MCF 10A (cell line): Measurements from ENCODE around the gene LRRC63. TPM values are rescaled to one million over a fixed set of nuclear protein-coding genes. Genes with fewer than 3 reads are reported as not detected.

Source experiments
- BruUV-seq: library from RNA; stranded (reverse); fragments of 400-500 nt; replicated peaks from 2 replicates; lab custom pipeline; 2021; lab: Mats Ljungman, UMichigan
- CTCF ChIA-PET: fragments of 300-600 bp; sonication (Branson Sonifier 250); formaldehyde crosslinking; extraction: SDS; loops from one replicate; lab custom pipeline; 2021; ENCODE audit warnings: antibody characterized with exemption, inconsistent platforms; lab: Yijun Ruan, JAX
- POLR2A ChIA-PET: fragments of 300-600, 350-650 bp; sonication (Branson Sonifier 250); formaldehyde crosslinking; extraction: SDS; loops from one replicate; lab custom pipeline; 2020; ENCODE audit warnings: antibody characterized with exemption, inconsistent platforms; lab: Yijun Ruan, JAX
- DNase-seq: peaks from one replicate; pipeline ENCODE4 v3.0.0-alpha.2; 2018; ENCODE audit not compliant: unreplicated experiment
- H3K27ac Mint-ChIP-seq: one replicate; pipeline ENCODE4 v1.8.0; 2022; ENCODE audit warnings: mild to moderate bottlenecking, low read depth, mixed read lengths; ENCODE audit not compliant: unreplicated experiment
- H3K27me3 Mint-ChIP-seq: one replicate; pipeline ENCODE4 v1.8.0; 2022; ENCODE audit warnings: mixed read lengths; ENCODE audit not compliant: insufficient read depth, unreplicated experiment
- H3K36me3 Mint-ChIP-seq: one replicate; pipeline ENCODE4 v1.8.0; 2022; ENCODE audit warnings: mild to moderate bottlenecking, moderate library complexity, mixed read lengths; ENCODE audit not compliant: insufficient read depth, unreplicated experiment
- H3K4me1 Mint-ChIP-seq: one replicate; pipeline ENCODE4 v1.8.0; 2022; ENCODE audit warnings: mixed read lengths; ENCODE audit not compliant: insufficient read depth, unreplicated experiment
- H3K4me3 Mint-ChIP-seq: one replicate; pipeline ENCODE4 v1.8.0; 2022; ENCODE audit warnings: mild to moderate bottlenecking, moderate library complexity, mixed read lengths; ENCODE audit not compliant: unreplicated experiment
- H3K9me3 Mint-ChIP-seq: one replicate; pipeline ENCODE4 v1.8.0; 2022; ENCODE audit warnings: mixed read lengths; ENCODE audit not compliant: unreplicated experiment
- CTCF ChIP-seq: fragments of 200-600 bp; IDR thresholded peaks from one replicate; pipeline ENCODE4 v1.8.0; 2022; ENCODE audit warnings: antibody characterized with exemption, mild to moderate bottlenecking; ENCODE audit not compliant: unreplicated experiment
- intact Hi-C: fragments of 100-400 bp; cut with micrococcal nuclease; formaldehyde crosslinking; loops from 2 replicates; pipeline ENCODE4 v1.14.1; 2022
- total RNA-seq: library from RNA; stranded (reverse); gene quantifications from 2 replicates; pipeline ENCODE4 v1.2.3, GENCODE V29; 2022

The LRRC63 gene
- total RNA-seq, 1 experiment from 2014 or later = not detected

DNA sequence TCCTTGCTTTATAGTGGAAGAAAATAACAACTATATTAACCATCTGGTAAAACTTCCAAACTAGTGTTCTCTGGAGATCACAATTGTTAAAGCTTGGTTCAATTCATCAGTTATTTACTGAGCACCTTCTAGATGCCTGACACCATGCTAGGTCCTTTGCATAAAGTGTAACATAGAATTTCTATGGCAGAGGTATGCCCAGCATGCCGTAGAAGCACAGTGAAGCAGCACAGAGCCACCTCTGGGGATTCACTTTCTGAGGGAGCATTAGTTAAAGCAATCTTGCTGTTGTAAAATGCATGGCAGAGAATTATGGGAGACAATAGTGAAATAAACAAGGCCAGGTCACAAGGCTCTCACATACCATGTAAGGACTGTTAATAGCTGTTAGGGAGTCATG lies 75.2 kb downstream of the LRRC63 start:
- CTCF ChIA-PET = interaction anchor here (0.5 to 1.7 kb wide), 3 partner anchors 10 to 393 kb away, joined by 3 to 8 read pairs (median 4); no protein-coding TSS in a partner anchor
- no peaks in the 10 kb centered on the region for H3K36me3 Mint-ChIP-seq
- H3K9me3 Mint-ChIP-seq = no peaks in the 10 kb centered on the region
- H3K27ac Mint-ChIP-seq = no peak overlapping the region
- BruUV-seq = no TSS peak
- TF ChIP-seq CTCF = no peak
- H3K27me3 Mint-ChIP-seq = peaks cover 3% of the 10 kb centered on the region
- intact Hi-C loops = no loop called here
- POLR2A ChIA-PET = interaction anchor here (0.7 to 1.3 kb wide), 2 partner anchors 9 to 115 kb away, joined by 3 read pairs; no protein-coding TSS in a partner anchor
- no peak overlapping the region for H3K4me3 Mint-ChIP-seq
- DNase-seq = no peak
- H3K4me1 Mint-ChIP-seq = peaks cover 5% of the 10 kb centered on the region

DNA sequence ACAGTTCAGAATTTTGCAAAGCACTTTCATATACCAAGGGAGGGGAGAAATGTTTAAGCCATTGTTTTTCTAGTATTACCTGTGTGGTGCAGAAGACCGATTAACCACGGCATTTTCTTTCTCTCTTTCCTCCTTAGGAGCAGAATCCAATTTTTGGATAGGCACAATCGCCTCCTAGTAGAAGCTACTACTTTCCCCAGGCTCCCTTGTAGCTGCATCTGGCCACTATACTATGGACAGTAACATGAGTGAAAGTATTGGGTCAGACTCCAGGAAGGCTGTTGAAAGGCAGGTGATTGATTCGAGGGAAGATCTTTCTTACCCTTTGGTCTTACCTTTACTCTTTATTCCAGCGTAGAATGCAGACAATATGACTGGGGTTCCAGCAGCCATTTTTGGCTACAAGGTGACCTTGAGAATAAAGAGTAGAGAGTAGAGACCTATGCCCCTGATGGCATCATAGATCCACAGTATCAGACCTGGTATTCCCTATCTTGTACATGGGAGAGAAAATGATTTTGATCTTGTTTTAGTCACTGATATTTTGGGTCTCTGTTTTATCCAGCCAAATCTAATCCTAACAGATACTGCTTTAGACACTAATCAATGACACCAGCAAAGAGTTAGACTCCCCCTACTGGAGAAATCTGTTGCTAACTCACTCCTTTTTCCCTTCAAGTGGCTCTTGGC lies 77.0 kb downstream of the LRRC63 start:
- ChIA-PET CTCF (interaction anchor here (0.6 to 1.7 kb wide), 8 partner anchors 12 to 665 kb away, joined by 3 to 8 read pairs (median 4); no protein-coding TSS in a partner anchor), POLR2A (no interaction called here)
- no peaks in the 10 kb centered on the region for H3K9me3 Mint-ChIP-seq
- H3K4me3 Mint-ChIP-seq = no peak overlapping the region
- peak; percentile 54 for TF ChIP-seq CTCF
- H3K4me1 Mint-ChIP-seq = peaks cover 5% of the 10 kb centered on the region
- H3K27me3 Mint-ChIP-seq = no peaks in the 10 kb centered on the region
- DNase-seq = peak; percentile 65
- BruUV-seq = no TSS peak
- intact Hi-C loops = loop anchor here (1.0 kb wide), 1 partner anchor 128 kb away; no protein-coding TSS in a partner anchor
- H3K27ac Mint-ChIP-seq = no peak overlapping the region
- no peaks in the 10 kb centered on the region for H3K36me3 Mint-ChIP-seq

DNA sequence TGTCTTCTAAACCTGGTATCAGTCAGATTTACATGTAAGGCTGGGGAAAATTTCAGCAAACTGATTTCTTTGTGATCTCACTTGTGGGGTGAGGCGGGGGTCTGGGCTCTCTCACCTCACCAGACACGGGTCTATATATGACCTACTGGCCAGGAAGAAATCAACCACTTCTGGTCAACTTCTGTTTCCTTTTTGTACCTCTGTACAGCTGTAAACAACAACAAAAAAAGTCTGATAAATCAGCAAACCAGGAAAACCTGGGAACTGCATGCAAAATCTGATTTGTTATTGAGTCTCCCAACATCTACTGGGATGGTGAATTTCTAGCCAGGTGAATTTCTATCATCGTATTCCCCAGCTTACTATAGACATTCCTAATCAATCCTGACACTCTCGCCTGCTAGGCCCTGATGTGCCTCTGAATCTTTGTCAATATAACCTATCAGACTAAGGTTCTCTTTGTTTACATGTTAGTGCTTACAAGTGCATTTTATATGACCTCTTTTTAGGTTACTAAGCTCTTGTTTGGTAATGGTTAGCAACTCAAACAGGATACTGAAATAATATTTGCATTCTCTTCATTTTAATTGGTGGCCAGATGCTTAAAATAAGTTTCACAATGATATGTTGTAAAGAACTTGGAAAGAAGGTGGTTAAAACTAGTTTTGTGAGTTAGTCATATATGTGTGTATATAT lies 77.7 kb downstream of the LRRC63 start:
- Mint-ChIP-seq H3K27ac (no peak overlapping the region), H3K4me1 (peaks cover 5% of the 10 kb centered on the region), H3K9me3 (no peaks in the 10 kb centered on the region), H3K27me3 (no peaks in the 10 kb centered on the region), H3K36me3 (no peaks in the 10 kb centered on the region), H3K4me3 (no peak overlapping the region)
- POLR2A ChIA-PET = no interaction called here
- CTCF ChIA-PET = interaction anchor here (0.6 to 1.8 kb wide), 10 partner anchors 9 to 526 kb away, joined by 3 to 10 read pairs (median 3); no protein-coding TSS in a partner anchor
- no TSS peak for BruUV-seq
- intact Hi-C loops = loop anchor here (1.0 kb wide), 1 partner anchor 129 kb away; no protein-coding TSS in a partner anchor
- TF ChIP-seq CTCF = no peak
- no peak for DNase-seq

DNA sequence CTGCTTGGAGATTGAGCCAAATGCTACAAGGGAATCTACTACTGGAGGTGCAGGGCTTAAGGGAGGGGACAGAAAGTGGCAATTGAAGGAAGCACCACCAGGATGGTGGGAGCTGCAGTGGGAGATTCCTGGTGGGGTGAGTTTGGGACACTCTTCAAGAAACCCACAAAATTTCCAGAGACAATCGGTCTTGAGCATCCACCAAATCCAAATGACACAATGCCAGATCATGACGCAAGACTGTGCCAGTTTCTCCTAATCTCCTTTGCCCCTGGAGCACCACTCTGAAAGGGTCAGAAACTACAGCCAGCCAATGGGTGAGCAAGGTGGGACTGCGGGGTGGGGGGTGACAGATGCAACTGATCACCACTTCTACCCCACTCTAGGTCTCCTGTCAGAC lies 78.7 kb downstream of the LRRC63 start:
- no peak overlapping the region for H3K27ac Mint-ChIP-seq
- H3K4me3 Mint-ChIP-seq = no peak overlapping the region
- ChIA-PET CTCF (interaction anchor here (0.7 to 1.8 kb wide), 5 partner anchors 10 to 484 kb away, joined by 3 to 10 read pairs (median 3); no protein-coding TSS in a partner anchor), POLR2A (interaction anchor here (0.6 to 1.1 kb wide), 2 partner anchors 20 to 118 kb away, joined by 3 read pairs; no protein-coding TSS in a partner anchor)
- no peak for DNase-seq
- no peaks in the 10 kb centered on the region for H3K9me3 Mint-ChIP-seq
- peaks cover 6% of the 10 kb centered on the region for H3K4me1 Mint-ChIP-seq
- intact Hi-C loops = no loop called here
- BruUV-seq = no TSS peak
- no peaks in the 10 kb centered on the region for H3K27me3 Mint-ChIP-seq
- no peak for TF ChIP-seq CTCF
- H3K36me3 Mint-ChIP-seq = no peaks in the 10 kb centered on the region
